CD4-positive, alpha-beta T cell (primary cell): Measurements from ENCODE around the gene ZCCHC18. TPM values are rescaled to one million over a fixed set of nuclear protein-coding genes. Genes with fewer than 3 reads are reported as not detected.
A peak's percentile ranks its signal among the peaks of the same experiment; 100 is the strongest.
"Not testable (repeated sequence)": the region's sequence is repeated elsewhere in the genome, so short reads cannot be mapped to it uniquely, and the experiment has no call there.

Source experiments
- ATAC-seq: fragments of 200-7000 bp; cut with Tn5 transposase; one replicate; pipeline ENCODE4 v1.10.0; 2022; ENCODE audit warnings: mild to moderate bottlenecking; ENCODE audit not compliant: poor library complexity
- CTCF ChIA-PET: fragments of 350-600 bp; sonication (Branson Sonifier 250); formaldehyde crosslinking; loops from one replicate; lab custom pipeline; 2021; ENCODE audit warnings: antibody characterized with exemption, inconsistent platforms; lab: Charles Lee
- POLR2A ChIA-PET: fragments of 350-600 bp; sonication (Branson Sonifier 250); formaldehyde crosslinking; loops from one replicate; lab custom pipeline; 2021; ENCODE audit warnings: antibody characterized with exemption, inconsistent platforms; lab: Charles Lee
- DNase-seq, 14 experiments: peaks; one replicate each; pipeline ENCODE4 v3.0.0-alpha.2; 2013 to 2020; ENCODE audit warnings: mixed read lengths in 2 of 14
- H3K27ac ChIP-seq, 2 donors: one replicate each; pipeline versions ENCODE4 v1.5.1 to v1.7.0; 2013; ENCODE audit warnings: low read length in 2 of 2, low read depth in 1 of 2, mild to moderate bottlenecking in 1 of 2
- H3K27me3 ChIP-seq, 2 experiments: 1 replicate in 1 of 2; 2 replicates in 1 of 2; pipeline versions ENCODE4 v1.6.1 to v1.7.0; 2013; ENCODE audit warnings: low read length in 2 of 2, control low read depth in 1 of 2, mild to moderate bottlenecking in 1 of 2, moderate library complexity in 1 of 2; ENCODE audit not compliant: insufficient read depth in 2 of 2, control insufficient read depth in 1 of 2
- H3K36me3 ChIP-seq: one replicate; pipeline ENCODE4 v1.6.1; 2013; ENCODE audit warnings: low read length, control low read depth; ENCODE audit not compliant: insufficient read depth
- H3K4me1 ChIP-seq: one replicate; pipeline ENCODE4 v1.6.1; 2013; ENCODE audit warnings: low read length, control low read depth; ENCODE audit not compliant: insufficient read depth
- H3K4me3 ChIP-seq: one replicate; pipeline ENCODE4 v1.5.1; 2013; ENCODE audit warnings: mild to moderate bottlenecking, low read length, moderate library complexity
- H3K9me3 ChIP-seq, 2 experiments: 1 replicate in 1 of 2; 2 replicates in 1 of 2; pipeline versions ENCODE4 v1.6.1 to v1.7.0; 2013; ENCODE audit warnings: low read length in 2 of 2, mild to moderate bottlenecking in 2 of 2, control low read depth in 1 of 2, moderate library complexity in 1 of 2; ENCODE audit not compliant: control insufficient read depth in 1 of 2, insufficient read depth in 1 of 2
- H3K27ac Mint-ChIP-seq: one replicate; pipeline ENCODE4 v1.8.0; 2020; ENCODE audit warnings: mixed read lengths
- H3K27me3 Mint-ChIP-seq: one replicate; pipeline ENCODE4 v1.8.0; 2021; ENCODE audit warnings: mixed read lengths
- H3K36me3 Mint-ChIP-seq: one replicate; pipeline ENCODE4 v1.8.0; 2021; ENCODE audit warnings: low read depth, mixed read lengths
- H3K4me1 Mint-ChIP-seq: one replicate; pipeline ENCODE4 v1.8.0; 2021; ENCODE audit warnings: low read depth, mixed read lengths
- H3K4me3 Mint-ChIP-seq: one replicate; pipeline ENCODE4 v1.8.0; 2020; ENCODE audit warnings: mild to moderate bottlenecking, mixed read lengths
- H3K9me3 Mint-ChIP-seq: one replicate; pipeline ENCODE4 v1.8.0; 2020; ENCODE audit warnings: mixed read lengths
- intact Hi-C, 2 experiments: fragments of 100-400 bp; cut with DNase I in 1 of 2; cut with micrococcal nuclease in 1 of 2; formaldehyde crosslinking; loops; one replicate each; pipeline versions ENCODE4 v1.15.1 to v1.9.0; 2023 to 2025; cut with DNase I, micrococcal nuclease
- polyA plus RNA-seq, 2 donors: library from polyadenylated mRNA; unstranded; fragments of 120-200 nt; gene quantifications; one replicate each; pipeline ENCODE4 v1.2.1, GENCODE V29; 2013
- total RNA-seq, 174 experiments: library from RNA in 2 of 174; stranded (reverse) in 2 of 174; gene quantifications; one replicate each; pipeline ENCODE4 v1.2.3 and lab custom pipeline; 2021 to 2026
- TF ChIP-seq, protein P1 (sequence below): fragments of 200-600 bp; IDR thresholded peaks from one replicate; pipeline ENCODE4 v1.8.0; 2022; ENCODE audit warnings: antibody characterized with exemption, mild to moderate bottlenecking

ZCCHC18 gene
- total RNA-seq, result 1 to 10 TPM; 2.9 to 3.8 TPM
- 3.9 TPM for polyA plus RNA-seq (2013, experiment 1 of 2)
- polyA plus RNA-seq (2013, experiment 2 of 2), result 3.2 TPM
- 0.11 to 40.7 (median 4.8) reads per million in 172 experiments for total RNA-seq (lab: John Stamatoyannopoulos, UW)

DNA sequence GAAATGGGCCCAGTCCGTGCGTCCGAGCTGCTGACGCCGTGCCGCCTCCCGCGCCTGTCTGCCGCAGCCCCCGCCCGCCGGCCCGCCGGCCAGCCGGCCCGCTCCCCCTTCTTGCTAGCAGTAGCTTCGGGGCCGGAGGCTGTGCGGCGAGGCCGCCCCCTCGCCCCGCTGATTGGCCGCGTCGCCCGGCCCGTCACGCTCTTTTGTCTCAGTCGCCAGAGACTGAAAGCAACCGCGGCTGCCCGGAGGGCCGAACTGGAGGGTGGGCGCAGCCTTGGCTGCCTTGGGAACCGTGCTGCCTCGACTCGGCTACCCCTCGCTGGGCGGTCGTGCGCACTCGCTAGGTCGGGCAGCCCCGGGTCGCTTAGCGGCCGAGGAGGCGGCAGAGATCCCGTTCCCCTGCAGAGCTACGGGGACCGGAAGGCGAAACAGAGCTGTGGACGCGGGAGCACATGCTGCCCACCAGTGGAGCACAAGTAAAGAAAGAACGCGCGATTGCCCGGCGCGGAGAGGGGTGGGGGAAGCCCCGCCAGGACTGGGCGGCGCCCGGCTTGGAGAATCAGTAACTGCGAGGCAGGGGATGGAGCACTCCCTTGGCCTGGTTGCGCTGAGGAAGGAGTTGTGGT, at the start of gene ZCCHC18:
Gene ZCCHC18 (plus strand): TSS at position 198 of the 626 bp plus-strand sequence. CDS start 1,589 bp downstream, outside the sequence.
- H3K4me3 Mint-ChIP-seq, result peak within 1 kb of the TSS; percentile 92
- H3K27me3 Mint-ChIP-seq, result no peaks in the 10 kb centered on the region
- Histone ChIP-seq H3K27me3 (no peaks in the 10 kb centered on the region), H3K4me3 (peak within 1 kb of the TSS; percentile 72), H3K36me3 (no peaks in the 10 kb centered on the region), H3K9me3 (no peaks in the 10 kb centered on the region), H3K4me1 (peaks cover 42% of the 10 kb centered on the region), H3K27ac (peak within 1 kb of the TSS; percentile 36 to 58)
- H3K9me3 Mint-ChIP-seq, result no peaks in the 10 kb centered on the region
- no peaks in the 10 kb centered on the region for H3K36me3 Mint-ChIP-seq
- ChIA-PET POLR2A (interaction anchor here (0.6 to 2.7 kb wide), 9 partner anchors 10 to 194 kb away, joined by 3 to 19 read pairs (median 4); partner anchors contain the start of gene SLC25A53), CTCF (interaction anchor here (0.8 to 1.8 kb wide), 4 partner anchors 10 to 45 kb away, joined by 3 to 14 read pairs (median 4); partner anchors contain the start of gene SLC25A53)
- peak within 1 kb of the TSS; percentile 89 for H3K27ac Mint-ChIP-seq
- DNase-seq (peak in 11 of 14 experiments; percentile 9 to 62 (median 24)), ATAC-seq (peak; percentile 45)
- peaks cover 37% of the 10 kb centered on the region for H3K4me1 Mint-ChIP-seq
- intact Hi-C loops, result loop anchor here in 1 of 2 experiments (5.0 kb wide), 1 partner anchor 45 kb away; the partner anchor contains the start of gene SLC25A53
- TF ChIP-seq, protein P1, sequence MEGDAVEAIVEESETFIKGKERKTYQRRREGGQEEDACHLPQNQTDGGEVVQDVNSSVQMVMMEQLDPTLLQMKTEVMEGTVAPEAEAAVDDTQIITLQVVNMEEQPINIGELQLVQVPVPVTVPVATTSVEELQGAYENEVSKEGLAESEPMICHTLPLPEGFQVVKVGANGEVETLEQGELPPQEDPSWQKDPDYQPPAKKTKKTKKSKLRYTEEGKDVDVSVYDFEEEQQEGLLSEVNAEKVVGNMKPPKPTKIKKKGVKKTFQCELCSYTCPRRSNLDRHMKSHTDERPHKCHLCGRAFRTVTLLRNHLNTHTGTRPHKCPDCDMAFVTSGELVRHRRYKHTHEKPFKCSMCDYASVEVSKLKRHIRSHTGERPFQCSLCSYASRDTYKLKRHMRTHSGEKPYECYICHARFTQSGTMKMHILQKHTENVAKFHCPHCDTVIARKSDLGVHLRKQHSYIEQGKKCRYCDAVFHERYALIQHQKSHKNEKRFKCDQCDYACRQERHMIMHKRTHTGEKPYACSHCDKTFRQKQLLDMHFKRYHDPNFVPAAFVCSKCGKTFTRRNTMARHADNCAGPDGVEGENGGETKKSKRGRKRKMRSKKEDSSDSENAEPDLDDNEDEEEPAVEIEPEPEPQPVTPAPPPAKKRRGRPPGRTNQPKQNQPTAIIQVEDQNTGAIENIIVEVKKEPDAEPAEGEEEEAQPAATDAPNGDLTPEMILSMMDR, result no peak

DNA sequence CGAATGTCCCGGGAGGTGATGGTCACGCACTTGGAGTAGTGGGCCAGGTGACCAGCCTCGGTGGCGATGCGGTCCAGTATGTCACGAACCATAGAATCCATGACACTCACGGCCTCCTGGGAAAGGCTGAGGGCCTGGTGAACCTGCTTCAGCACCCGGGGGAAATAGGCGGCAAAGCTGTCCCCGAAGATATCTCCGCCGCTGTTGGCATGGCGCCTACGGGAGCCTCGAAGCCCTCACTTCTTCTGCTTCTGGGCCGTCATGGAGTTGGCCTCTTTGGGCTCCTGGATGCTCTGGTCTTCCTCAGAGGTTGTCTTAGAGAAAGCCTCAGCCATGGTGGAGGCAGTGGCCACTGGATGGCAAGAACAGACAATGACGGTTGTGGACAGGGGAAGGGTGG, 49.7 kb upstream of the ZCCHC18 start:
- H3K9me3 ChIP-seq, H3K9me3 Mint-ChIP-seq, H3K4me1 ChIP-seq, intact Hi-C loops, H3K27me3 Mint-ChIP-seq, H3K27me3 ChIP-seq, H3K36me3 Mint-ChIP-seq, CTCF ChIA-PET, H3K27ac Mint-ChIP-seq, H3K4me3 Mint-ChIP-seq, POLR2A ChIA-PET, H3K4me1 Mint-ChIP-seq, ATAC-seq, DNase-seq, H3K4me3 ChIP-seq, H3K27ac ChIP-seq, H3K36me3 ChIP-seq: not testable (repeated sequence)

DNA sequence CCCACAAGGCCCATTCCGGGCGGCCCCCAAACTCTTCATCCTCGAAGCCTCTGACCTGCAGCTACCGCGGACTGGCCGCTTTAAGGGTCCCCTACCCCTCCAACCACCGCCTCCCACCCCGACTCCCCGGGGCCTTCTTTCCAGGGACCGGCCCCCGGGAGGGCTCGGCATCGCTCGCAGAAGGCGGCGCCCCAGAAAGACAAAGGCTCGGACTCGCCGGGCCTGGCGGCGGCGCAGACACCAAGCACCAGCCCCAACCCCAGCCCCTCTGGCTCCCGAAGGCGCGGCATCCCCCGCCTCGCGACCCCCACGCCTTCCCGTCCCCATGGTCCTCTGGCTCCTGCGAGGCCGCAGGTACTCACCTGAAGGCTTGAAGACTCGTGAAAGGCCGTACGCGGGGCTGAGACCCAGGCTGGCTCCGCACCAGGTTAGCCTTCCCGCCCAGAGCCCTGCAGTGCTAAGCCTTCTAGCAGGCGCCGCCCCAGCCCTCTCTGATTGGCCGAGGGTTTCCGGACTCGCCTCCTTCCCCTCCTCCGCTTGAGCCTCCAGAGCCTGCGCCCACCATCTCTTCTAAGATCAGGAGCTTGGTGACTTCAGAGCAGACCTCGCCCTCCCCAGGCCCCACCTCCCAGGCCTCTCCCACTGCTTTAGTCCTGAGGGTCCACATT, 36.4 kb upstream of the ZCCHC18 start, which contains the start of gene TMSB15C:
Gene TMSB15C (minus strand): TSS at position 459 of the 668 bp plus-strand sequence.
- H3K9me3 Mint-ChIP-seq, H3K4me1 ChIP-seq, CTCF ChIA-PET, intact Hi-C loops, H3K27me3 Mint-ChIP-seq, H3K27ac Mint-ChIP-seq, POLR2A ChIA-PET, H3K36me3 ChIP-seq, H3K4me3 Mint-ChIP-seq, H3K27me3 ChIP-seq, H3K9me3 ChIP-seq, H3K27ac ChIP-seq, H3K4me1 Mint-ChIP-seq, DNase-seq, H3K4me3 ChIP-seq, H3K36me3 Mint-ChIP-seq: not testable (repeated sequence)
- ATAC-seq, result peak; percentile 99

DNA sequence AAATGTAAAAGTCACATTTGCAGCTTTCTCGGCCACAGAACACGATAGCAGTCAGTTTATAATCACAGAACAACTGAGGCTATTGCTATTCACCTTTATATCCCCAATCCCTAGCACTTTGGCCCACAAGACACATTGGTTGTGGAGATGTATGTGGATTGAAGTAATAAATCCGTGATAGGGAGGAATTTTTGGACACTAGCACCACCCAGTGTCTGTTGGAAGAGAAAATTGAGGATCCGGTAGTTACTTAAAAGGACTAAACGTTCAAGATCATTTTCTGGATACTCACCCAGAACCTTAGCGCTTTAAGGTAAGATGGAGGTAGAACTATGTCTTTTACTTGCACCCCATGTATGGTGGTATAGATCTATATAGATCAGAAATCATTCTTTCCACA, 34.5 kb upstream of the ZCCHC18 start:
- H3K4me3 Mint-ChIP-seq, H3K27ac ChIP-seq, H3K9me3 Mint-ChIP-seq, intact Hi-C loops, H3K4me1 Mint-ChIP-seq, H3K27me3 ChIP-seq, H3K4me1 ChIP-seq, H3K27me3 Mint-ChIP-seq, POLR2A ChIA-PET, H3K27ac Mint-ChIP-seq, CTCF ChIA-PET, H3K4me3 ChIP-seq, H3K36me3 Mint-ChIP-seq, ATAC-seq, H3K36me3 ChIP-seq, H3K9me3 ChIP-seq, DNase-seq: not testable (repeated sequence)
